Neural cell (in vitro differentiated cells): Measurements from ENCODE around the gene CRABP2. TPM values are rescaled to one million over a fixed set of nuclear protein-coding genes. Genes with fewer than 3 reads are reported as not detected.

Source experiments
- H2AFZ ChIP-seq: fragments of 200-600, 300-800 bp; sonication (generic), shearing (Covaris generic); 2 replicates; pipeline ENCODE4 v1.6.0; 2014; ENCODE audit warnings: low read depth, mild to moderate bottlenecking, antibody characterized with exemption, low read length, moderate library complexity
- H3F3A ChIP-seq: fragments of 200-600 bp; shearing (Covaris generic); 2 replicates; pipeline ENCODE4 v1.6.1; 2016; ENCODE audit warnings: mild to moderate bottlenecking, moderate library complexity, mixed read lengths, antibody characterized with exemption, low read length; ENCODE audit not compliant: insufficient read depth, poor library complexity, severe bottlenecking
- H3K27ac ChIP-seq: fragments of 200-600, 300-800 bp; sonication (generic), shearing (Covaris generic); 2 replicates; pipeline ENCODE4 v1.5.1; 2014; ENCODE audit warnings: mild to moderate bottlenecking, low read length, moderate library complexity
- H3K27me3 ChIP-seq: fragments of 300-800, 200-600 bp; sonication (generic), shearing (Covaris generic); 2 replicates; pipeline ENCODE4 v1.6.0; 2014; ENCODE audit warnings: mild to moderate bottlenecking, low read depth, low read length, moderate library complexity; ENCODE audit not compliant: insufficient read depth
- H3K36me3 ChIP-seq: fragments of 300-800, 200-600 bp; sonication (generic), shearing (Covaris generic); 2 replicates; pipeline ENCODE4 v1.5.1; 2014; ENCODE audit warnings: mild to moderate bottlenecking, antibody characterized with exemption, low read length, moderate library complexity; ENCODE audit not compliant: insufficient read depth
- H3K4me2 ChIP-seq: fragments of 300-800, 200-600 bp; sonication (generic), shearing (Covaris generic); 2 replicates; pipeline ENCODE4 v1.6.0; 2014; ENCODE audit warnings: mild to moderate bottlenecking, low read length
- H3K4me3 ChIP-seq: fragments of 300-800, 200-600 bp; sonication (generic), shearing (Covaris generic); 2 replicates; pipeline ENCODE4 v1.5.1; 2014; ENCODE audit warnings: mild to moderate bottlenecking, low read length, moderate library complexity
- H3K79me2 ChIP-seq: fragments of 200-600 bp; shearing (Covaris generic); replicated peaks from 2 replicates; pipeline ENCODE4 v1.6.0; 2014; ENCODE audit warnings: mild to moderate bottlenecking, low read length, moderate library complexity; ENCODE audit not compliant: insufficient read depth
- H3K9ac ChIP-seq: fragments of 300-800, 200-600 bp; sonication (generic), shearing (Covaris generic); 2 replicates; pipeline ENCODE4 v1.6.1; 2016; ENCODE audit warnings: mild to moderate bottlenecking, low read length, mixed read lengths
- H3K9me2 ChIP-seq: fragments of 200-600 bp; shearing (Covaris generic); 2 replicates; pipeline ENCODE4 v1.6.1; 2016; ENCODE audit warnings: mild to moderate bottlenecking, low read length, mixed read lengths; ENCODE audit not compliant: insufficient read depth
- H3K9me3 ChIP-seq: fragments of 200-600, 300-800 bp; sonication (generic), shearing (Covaris generic); 2 replicates; pipeline ENCODE4 v1.6.1; 2016; ENCODE audit warnings: mild to moderate bottlenecking, mixed run types, low read length, moderate library complexity, mixed read lengths
- H4K20me1 ChIP-seq: fragments of 200-600 bp; shearing (Covaris generic); 2 replicates; pipeline ENCODE4 v1.6.1; 2016; ENCODE audit warnings: mild to moderate bottlenecking, mixed run types; ENCODE audit not compliant: insufficient read depth
- CTCF ChIP-seq: fragments of 450-650 bp; IDR thresholded peaks from 2 replicates; pipeline ENCODE4 v1.5.1; 2014; ENCODE audit warnings: antibody characterized with exemption, mild to moderate bottlenecking, moderate library complexity; ENCODE audit not compliant: poor library complexity, severe bottlenecking
- EP300 ChIP-seq: fragments of 450-650 bp; conservative IDR thresholded peaks from 2 replicates; pipeline ENCODE4 v1.6.1; 2014; ENCODE audit warnings: antibody characterized with exemption, mild to moderate bottlenecking, moderate library complexity; ENCODE audit not compliant: poor library complexity, severe bottlenecking
- EZH2 ChIP-seq: fragments of 200-600, 300-800 bp; shearing (Covaris generic), sonication (generic); IDR thresholded peaks from 2 replicates; pipeline ENCODE4 v1.6.1; 2014; ENCODE audit warnings: antibody characterized with exemption, low read length, borderline replicate concordance, mild to moderate bottlenecking; ENCODE audit not compliant: insufficient read depth, poor library complexity, severe bottlenecking
- MXI1 ChIP-seq: fragments of 450-650 bp; conservative IDR thresholded peaks from 2 replicates; pipeline ENCODE4 v1.6.1; 2014; ENCODE audit warnings: antibody characterized with exemption, mild to moderate bottlenecking; ENCODE audit not compliant: poor library complexity, severe bottlenecking
- POLR2AphosphoS5 ChIP-seq: IDR thresholded peaks from 2 replicates; pipeline ENCODE4 v1.6.1; 2012
- RAD21 ChIP-seq: fragments of 450-650 bp; conservative IDR thresholded peaks from 2 replicates; pipeline ENCODE4 v1.6.1; 2014; ENCODE audit warnings: antibody characterized with exemption, mild to moderate bottlenecking, moderate library complexity
- TAF1 ChIP-seq: IDR thresholded peaks from 2 replicates; pipeline ENCODE4 v1.6.1; 2012; ENCODE audit warnings: low read depth
- polyA plus RNA-seq: library from polyadenylated mRNA; depleted of rRNA; stranded (reverse); fragments of >200 nt; gene quantifications from 2 replicates; pipeline ENCODE4 v1.2.3, GENCODE V29; 2014

CRABP2 gene
- polyA plus RNA-seq, 1 donor from 2014 or later, result 7.7 TPM

DNA sequence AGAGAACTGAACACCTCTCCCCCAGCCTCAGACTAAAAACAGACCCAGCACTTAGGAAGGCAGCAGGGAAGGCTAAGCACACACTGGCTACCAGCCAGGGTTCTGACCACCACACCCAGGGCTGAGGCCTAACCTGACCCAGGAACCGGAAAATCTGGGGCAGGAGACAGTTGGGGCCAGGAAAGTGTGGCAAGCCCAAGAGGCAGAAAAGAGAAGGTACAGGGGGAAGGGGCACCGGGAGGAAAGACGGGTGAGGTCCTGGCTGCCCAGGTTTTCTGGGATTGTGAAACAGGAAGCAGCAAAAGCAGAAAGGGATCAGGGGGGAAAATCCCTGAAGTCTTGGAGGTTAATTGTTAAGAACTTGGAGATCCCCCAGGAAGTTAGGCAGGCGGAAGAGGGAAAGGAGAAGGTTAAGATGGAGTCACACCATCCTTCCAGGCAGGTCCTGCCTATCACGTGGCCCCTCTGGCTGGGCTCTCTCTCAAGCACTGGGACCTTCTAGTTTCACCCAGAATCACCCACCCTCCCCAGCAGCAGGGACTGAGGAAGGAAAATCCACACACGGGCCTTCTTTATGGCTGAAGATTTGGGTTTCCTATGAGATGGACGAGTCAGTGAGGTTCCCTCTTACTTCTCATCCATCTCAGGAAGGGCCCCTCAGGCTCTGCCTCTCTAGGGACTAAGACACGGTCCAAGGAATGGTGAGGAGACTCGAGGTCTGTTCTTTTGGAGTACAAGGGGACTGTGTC lies 43.5 kb upstream of the CRABP2 start:
- no peak overlapping the region for H3K9ac ChIP-seq
- H3K4me3 ChIP-seq, result peak overlapping the region; percentile 89
- peak overlapping the region; percentile 93 for H3K27ac ChIP-seq
- no peaks in the 10 kb centered on the region for H3K36me3 ChIP-seq
- H4K20me1 ChIP-seq, result no peaks in the 10 kb centered on the region
- H3K4me2 ChIP-seq, result no peak overlapping the region
- peaks cover 77% of the 10 kb centered on the region for H3K79me2 ChIP-seq
- no peaks in the 10 kb centered on the region for H3K9me2 ChIP-seq
- TF ChIP-seq RAD21, result no peak
- no peak for TF ChIP-seq CTCF
- TF ChIP-seq POLR2AphosphoS5, result no peak
- TF ChIP-seq TAF1, result no peak
- TF ChIP-seq MXI1, result no peak
- no peaks in the 10 kb centered on the region for H3K9me3 ChIP-seq
- no peak overlapping the region for H2AFZ ChIP-seq
- no peaks in the 10 kb centered on the region for H3F3A ChIP-seq
- H3K27me3 ChIP-seq, result no peaks in the 10 kb centered on the region

- no peak overlapping the region for H2AFZ ChIP-seq
- H4K20me1 ChIP-seq, result no peaks in the 10 kb centered on the region
- H3K27ac ChIP-seq, result peak overlapping the region; percentile 93
- no peaks in the 10 kb centered on the region for H3K9me3 ChIP-seq
- peaks cover 72% of the 10 kb centered on the region for H3K79me2 ChIP-seq
- H3K9ac ChIP-seq, result peak overlapping the region; percentile 85
- H3K4me2 ChIP-seq, result peak overlapping the region; percentile 89
- no peaks in the 10 kb centered on the region for H3K27me3 ChIP-seq
- peak overlapping the region; percentile 89 for H3K4me3 ChIP-seq
- H3F3A ChIP-seq, result no peaks in the 10 kb centered on the region
- H3K9me2 ChIP-seq, result no peaks in the 10 kb centered on the region
- no peaks in the 10 kb centered on the region for H3K36me3 ChIP-seq
- TF ChIP-seq EZH2 (no peak), CTCF (no peak), RAD21 (no peak), MXI1 (no peak), EP300 (no peak)
Observed at GRCh38 chr1:156747742-156748669, 42.6 kb upstream of the CRABP2 start.
